Endothelial cell of umbilical vein (primary cell): ENCODE measurements around the gene AFF1. TPM values are rescaled to one million over a fixed set of nuclear protein-coding genes. Genes with fewer than 3 reads are reported as not detected.

Source experiments
- BruUV-seq: library from RNA; stranded (reverse); fragments of 400-500 nt; replicated peaks from 2 replicates; lab custom pipeline; 2021; lab: Mats Ljungman, UMichigan
- CTCF ChIA-PET: fragments of 300-600, 350-600 bp; sonication (Branson Sonifier 250); formaldehyde crosslinking; loops from one replicate; lab custom pipeline; 2021; ENCODE audit warnings: antibody characterized with exemption, inconsistent platforms; lab: Charles Lee
- POLR2A ChIA-PET: fragments of 300-600, 350-600 bp; sonication (Branson Sonifier 250); formaldehyde crosslinking; loops from one replicate; lab custom pipeline; 2021; ENCODE audit warnings: antibody characterized with exemption, inconsistent platforms; lab: Charles Lee
- DNase-seq: peaks from one replicate; pipeline ENCODE4 v3.0.0-alpha.2; 2011; ENCODE audit warnings: low read depth, low spot score
- FAIRE-seq: peaks from 2 replicates; lab custom pipeline; 2011; peaks lifted over from hg19 to GRCh38; lab: Jason Lieb, UNC
- H2AFZ ChIP-seq: 2 replicates; pipeline ENCODE4 v1.6.0; 2012; ENCODE audit warnings: low read depth, low read length, control low read depth, inconsistent platforms
- H3K27ac ChIP-seq: 2 replicates; pipeline ENCODE4 v1.5.1; 2011; ENCODE audit warnings: low read depth, mild to moderate bottlenecking, control low read depth, low read length, moderate library complexity; ENCODE audit not compliant: insufficient read depth
- H3K27me3 ChIP-seq, 2 experiments: 2 replicates each; pipeline versions ENCODE4 v1.6.0 to v1.6.1; 2011; ENCODE audit warnings: low read length in 2 of 2, mixed read lengths in 1 of 2; ENCODE audit not compliant: control insufficient read depth in 2 of 2, insufficient read depth in 2 of 2
- H3K36me3 ChIP-seq, 2 experiments: 2 replicates in 1 of 2; 3 replicates in 1 of 2; pipeline ENCODE4 v1.5.1; 2011; ENCODE audit warnings: low read length in 2 of 2, mild to moderate bottlenecking in 1 of 2, moderate library complexity in 1 of 2; ENCODE audit not compliant: control insufficient read depth in 2 of 2, insufficient read depth in 2 of 2; ENCODE audit errors: extremely low read depth in 1 of 2
- H3K4me1 ChIP-seq: 3 replicates; pipeline ENCODE4 v1.5.1; 2011; ENCODE audit warnings: mild to moderate bottlenecking, low read length; ENCODE audit not compliant: control insufficient read depth, insufficient read depth; ENCODE audit errors: extremely low read depth
- H3K4me2 ChIP-seq: 2 replicates; pipeline ENCODE4 v1.6.1; 2011; ENCODE audit warnings: low read length, control low read depth, mixed read lengths; ENCODE audit not compliant: insufficient read depth
- H3K4me3 ChIP-seq, 3 experiments: fragments of 200-600 bp in 1 of 3; sonication (generic), shearing (Covaris generic) in 1 of 3; replicated peaks in 1 of 3; 2 replicates each; pipeline ENCODE4 v1.5.1; 2011 to 2016; ENCODE audit warnings: control low read depth in 3 of 3, low read length in 3 of 3, mild to moderate bottlenecking in 2 of 3, inconsistent platforms in 1 of 3, low read depth in 1 of 3, moderate library complexity in 1 of 3; ENCODE audit not compliant: insufficient read depth in 1 of 3
- H3K79me2 ChIP-seq: 2 replicates; pipeline ENCODE4 v1.6.0; 2012; ENCODE audit warnings: low read length, inconsistent platforms; ENCODE audit not compliant: control insufficient read depth, insufficient read depth
- H3K9ac ChIP-seq: replicated peaks from 2 replicates; pipeline ENCODE3; 2011; ENCODE audit warnings: low read length, control low read depth; ENCODE audit not compliant: insufficient read depth; ENCODE audit errors: extremely low read depth
- H3K9me1 ChIP-seq: replicated peaks from 3 replicates; pipeline ENCODE4 v1.6.0; 2011; ENCODE audit warnings: mild to moderate bottlenecking, low read length; ENCODE audit not compliant: control insufficient read depth, insufficient read depth; ENCODE audit errors: extremely low read depth
- H3K9me3 ChIP-seq: replicated peaks from 2 replicates; pipeline ENCODE4 v1.5.1; 2012; ENCODE audit warnings: low read length, inconsistent platforms; ENCODE audit not compliant: control insufficient read depth, insufficient read depth
- H4K20me1 ChIP-seq: replicated peaks from 2 replicates; pipeline ENCODE3; 2011; ENCODE audit warnings: mild to moderate bottlenecking, low read length; ENCODE audit not compliant: control insufficient read depth, insufficient read depth; ENCODE audit errors: extremely low read depth
- CTCF ChIP-seq, 2 donors: IDR thresholded peaks; 1 replicate in 1 of 2; 2 replicates in 1 of 2; pipeline ENCODE4 v1.5.1; 2011; ENCODE audit warnings: low read length in 2 of 2, mild to moderate bottlenecking in 2 of 2, moderate library complexity in 2 of 2, control low read depth in 1 of 2, inconsistent platforms in 1 of 2, low read depth in 1 of 2; ENCODE audit not compliant: insufficient read depth in 1 of 2; ENCODE audit errors: extremely low read depth in 1 of 2
- FOS ChIP-seq: IDR thresholded peaks from 2 replicates; pipeline ENCODE4 v1.6.1; 2011; ENCODE audit warnings: mild to moderate bottlenecking, low read length, moderate library complexity, borderline replicate concordance; ENCODE audit not compliant: insufficient read depth
- JUN ChIP-seq: IDR thresholded peaks from 2 replicates; pipeline ENCODE4 v1.6.1; 2011; ENCODE audit warnings: borderline replicate concordance, low read depth; ENCODE audit not compliant: insufficient read length, insufficient read depth
- MAX ChIP-seq: IDR thresholded peaks from 2 replicates; pipeline ENCODE4 v1.6.1; 2011; ENCODE audit not compliant: insufficient read depth, insufficient read length
- MYC ChIP-seq: IDR thresholded peaks from one replicate; pipeline ENCODE4 v1.6.1; 2011; ENCODE audit warnings: mild to moderate bottlenecking, low read depth, low read length
- POLR2A ChIP-seq: IDR thresholded peaks from 2 replicates; pipeline ENCODE4 v1.6.1; 2012; ENCODE audit warnings: low read depth, mild to moderate bottlenecking, control low read depth, low read length
- dilution Hi-C: fragments of 300-500 bp; cut with MboI; formaldehyde crosslinking; loops from one replicate; pipeline ENCODE4 v1.15.0; 2019; ENCODE audit warnings: low sequenced_read_pairs; ENCODE audit not compliant: extremely low pct_ligation_motif_present
- intact Hi-C: fragments of 100-400 bp; cut with micrococcal nuclease; formaldehyde crosslinking; loops from one replicate; pipeline ENCODE4 v1.10.0; 2022
- polyA plus RNA-seq, 4 experiments: library from polyadenylated mRNA; depleted of rRNA in 3 of 4; stranded (reverse) in 3 of 4; unstranded in 1 of 4; fragments of >200 nt; gene quantifications; 2 replicates each; pipeline versions ENCODE4 v1.2.1 to v1.2.3, GENCODE V29; 2011 to 2012; ENCODE audit warnings: missing spikeins in 1 of 4
- total RNA-seq: library from RNA; stranded (reverse); gene quantifications from 2 replicates; pipeline ENCODE4 v1.2.3, GENCODE V29; 2021

The AFF1 gene
- total and polyA plus RNA-seq, 2 donors (not counting 3 experiments of a cell fraction or from before 2014, with no cell fraction given), result 26.2 to 106 TPM

- Histone ChIP-seq H2AFZ (no peak overlapping the region), H3K36me3 (no peaks in the 10 kb centered on the region), H3K9me1 (no peaks in the 10 kb centered on the region), H3K9me3 (no peaks in the 10 kb centered on the region), H4K20me1 (no peaks in the 10 kb centered on the region), H3K4me3 (no peak overlapping the region), H3K79me2 (peaks cover 25% of the 10 kb centered on the region), H3K4me2 (no peak overlapping the region), H3K4me1 (peaks cover 31% of the 10 kb centered on the region), H3K27me3 (no peaks in the 10 kb centered on the region), H3K9ac (no peak overlapping the region), H3K27ac (no peak overlapping the region)
- no peak for TF ChIP-seq POLR2A
- TF ChIP-seq FOS, result no peak
- TF ChIP-seq JUN, result no peak
- TF ChIP-seq MYC, result no peak
- no peak for TF ChIP-seq CTCF (IDR thresholded peaks at IDR 0.05; ENCODE audit: extremely low read depth in 1 of 2, insufficient read depth in 1 of 2, low read depth in 1 of 2, low read length in 2 of 2)
- TF ChIP-seq MAX, result no peak
- intact Hi-C loops, result loop anchor here (10.0 kb wide), 1 partner anchor 232 kb away; no protein-coding TSS in a partner anchor
- POLR2A ChIA-PET, result no interaction called here
- dilution Hi-C loops, result no loop called here
- FAIRE-seq (no peak), DNase-seq (no peak)
- no TSS peak for BruUV-seq
- CTCF ChIA-PET, result interaction anchor here (0.5 to 1.4 kb wide), 3 partner anchors 16 to 33 kb away, joined by 3 to 4 read pairs (median 3); no protein-coding TSS in a partner anchor
Observed at GRCh38 chr4:87002682-87003043, 67.9 kb downstream of the AFF1 start.
